Common myeloid progenitor, CD34-positive (primary cell): Measurements from ENCODE around the gene ACSL1.

ENCODE experiments used
- CTCF ChIA-PET: fragments of 350-600 bp; sonication (Branson Sonifier 250); formaldehyde crosslinking; loops from one replicate; lab custom pipeline; 2021; ENCODE audit warnings: antibody characterized with exemption; lab: Charles Lee
- POLR2A ChIA-PET: fragments of 350-600 bp; sonication (Branson Sonifier 250); formaldehyde crosslinking; loops from one replicate; lab custom pipeline; 2021; ENCODE audit warnings: antibody characterized with exemption; lab: Charles Lee
- DNase-seq, 3 donors: peaks; one replicate each; pipeline versions ENCODE4 v3.0.0 to v3.0.0-alpha.2; 2013
- H3K27ac ChIP-seq, 2 experiments: 1 replicate in 1 of 2; 2 replicates in 1 of 2; pipeline ENCODE4 v1.7.0; 2013; ENCODE audit warnings: inconsistent platforms in 2 of 2, low read length in 2 of 2, mild to moderate bottlenecking in 2 of 2, low read depth in 1 of 2, moderate library complexity in 1 of 2; ENCODE audit not compliant: severe bottlenecking in 2 of 2, insufficient read depth in 1 of 2, poor library complexity in 1 of 2
- H3K27me3 ChIP-seq, 5 experiments: replicated peaks in 2 of 5; 1 replicate in 3 of 5; 2 replicates in 2 of 5; pipeline versions ENCODE4 v1.6.1 to v1.7.0; 2013; ENCODE audit warnings: low read length in 4 of 5, mild to moderate bottlenecking in 2 of 5, moderate library complexity in 2 of 5, inconsistent platforms in 1 of 5; ENCODE audit not compliant: insufficient read depth in 5 of 5, control insufficient read depth in 4 of 5
- H3K36me3 ChIP-seq, 4 experiments: 1 replicate in 2 of 4; 2 replicates in 2 of 4; pipeline versions ENCODE4 v1.6.1 to v1.7.0; 2013; ENCODE audit warnings: low read length in 3 of 4, control low read depth in 1 of 4, mild to moderate bottlenecking in 1 of 4; ENCODE audit not compliant: control insufficient read depth in 4 of 4, insufficient read depth in 4 of 4
- H3K4me1 ChIP-seq, 4 experiments: 1 replicate in 3 of 4; 2 replicates in 1 of 4; pipeline versions ENCODE4 v1.6.1 to v1.7.1; 2013; ENCODE audit warnings: low read length in 3 of 4, mild to moderate bottlenecking in 3 of 4, control low read depth in 1 of 4, inconsistent platforms in 1 of 4, moderate library complexity in 1 of 4; ENCODE audit not compliant: control insufficient read depth in 4 of 4, insufficient read depth in 4 of 4; ENCODE audit errors: control extremely low read depth in 1 of 4
- H3K4me3 ChIP-seq, 7 experiments: 1 replicate in 4 of 7; 2 replicates in 3 of 7; pipeline versions ENCODE4 v1.5.1 to v1.7.0; 2013; ENCODE audit warnings: mild to moderate bottlenecking in 7 of 7, low read length in 6 of 7, moderate library complexity in 6 of 7, inconsistent platforms in 2 of 7, low read depth in 2 of 7, control low read depth in 1 of 7; ENCODE audit not compliant: insufficient read depth in 4 of 7, control insufficient read depth in 1 of 7; ENCODE audit errors: extremely low read depth in 1 of 7
- H3K9me3 ChIP-seq, 5 experiments: 1 replicate in 4 of 5; 2 replicates in 1 of 5; pipeline versions ENCODE4 v1.6.1 to v1.7.1; 2013; ENCODE audit warnings: low read length in 4 of 5, mild to moderate bottlenecking in 2 of 5, inconsistent platforms in 1 of 5, low read depth in 1 of 5, moderate library complexity in 1 of 5; ENCODE audit not compliant: control insufficient read depth in 4 of 5, insufficient read depth in 2 of 5; ENCODE audit errors: control extremely low read depth in 1 of 5
- WGBS: methylation state at CpG from one replicate; pipeline ENCODE4 v1.1.5; 2013; ENCODE audit not compliant: insufficient coverage; 5-methylcytosine and 5-hydroxymethylcytosine counted together

Gene ACSL1

GRCh38 chr4:184860018-184860779 lies 34.4 kb upstream of the ACSL1 start:
- H3K9me3 ChIP-seq, result no peaks in the 10 kb centered on the region
- POLR2A ChIA-PET, result no interaction called here
- H3K27ac ChIP-seq, result no peak overlapping the region
- 91% methylated on average over 8 of the region's 15 CpGs for WGBS
- peak in 1 of 3 donors; percentile 23 for DNase-seq
- CTCF ChIA-PET, result interaction anchor here (0.7 to 1.4 kb wide), 6 partner anchors 12 to 120 kb away, joined by 3 to 7 read pairs (median 3); no protein-coding TSS in a partner anchor
- H3K4me3 ChIP-seq, result peak overlapping the region in 1 of 7 experiments; percentile 13
- peaks cover 33 to 44% (median 40%) of the 10 kb centered on the region in 4 experiments for H3K4me1 ChIP-seq
- no peaks in the 10 kb centered on the region for H3K36me3 ChIP-seq
- no peaks in the 10 kb centered on the region for H3K27me3 ChIP-seq

- ChIA-PET CTCF (interaction anchor here (1.1 to 1.2 kb wide), 2 partner anchors 8 to 31 kb away, joined by 3 to 5 read pairs; no protein-coding TSS in a partner anchor), POLR2A (no interaction called here)
- no peak for DNase-seq
- H3K4me3 ChIP-seq, result no peak overlapping the region
- peaks cover 45 to 65% (median 60%) of the 10 kb centered on the region in 4 experiments for H3K4me1 ChIP-seq
- 67% methylated on average over 7 of the region's 11 CpGs for WGBS
- H3K27me3 ChIP-seq, result no peaks in the 10 kb centered on the region
- H3K27ac ChIP-seq, result no peak overlapping the region
- H3K9me3 ChIP-seq, result no peaks in the 10 kb centered on the region
- no peaks in the 10 kb centered on the region for H3K36me3 ChIP-seq
These were observed 31.8 kb upstream of the ACSL1 start for GRCh38 chr4:184857441-184858121.

DNA sequence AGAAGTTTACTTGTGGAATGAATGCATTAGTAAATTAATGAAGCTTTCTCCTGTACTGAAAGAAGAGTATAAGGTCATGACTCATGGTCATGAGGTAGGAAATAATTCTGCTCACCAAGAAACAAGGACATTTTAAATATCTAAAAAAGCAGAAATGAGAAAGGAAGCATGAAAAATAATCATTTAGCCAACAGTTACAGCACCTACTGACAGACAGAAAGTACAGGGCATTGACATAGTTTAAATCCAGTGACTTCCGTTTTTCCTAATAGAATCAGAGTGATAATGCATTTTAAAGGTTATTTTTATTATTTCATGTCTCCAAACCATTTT lies 30.5 kb upstream of the ACSL1 start:
- WGBS, result no CpG with 5 or more reads among the region's 1 CpG
- Histone ChIP-seq H3K36me3 (no peaks in the 10 kb centered on the region), H3K27ac (peak overlapping the region; percentile 42 to 89), H3K4me1 (peaks cover 55 to 75% (median 72%) of the 10 kb centered on the region in 4 experiments), H3K4me3 (no peak overlapping the region), H3K9me3 (no peaks in the 10 kb centered on the region), H3K27me3 (no peaks in the 10 kb centered on the region)
- ChIA-PET CTCF (interaction anchor here (0.7 to 1.1 kb wide), 4 partner anchors 9 to 43 kb away, joined by 3 to 6 read pairs (median 4); no protein-coding TSS in a partner anchor), POLR2A (interaction anchor here (0.8 kb wide), 1 partner anchor 1387 kb away, joined by 4 read pairs; no protein-coding TSS in a partner anchor)
- peak; percentile 84 to 95 (median 92) for DNase-seq

DNA sequence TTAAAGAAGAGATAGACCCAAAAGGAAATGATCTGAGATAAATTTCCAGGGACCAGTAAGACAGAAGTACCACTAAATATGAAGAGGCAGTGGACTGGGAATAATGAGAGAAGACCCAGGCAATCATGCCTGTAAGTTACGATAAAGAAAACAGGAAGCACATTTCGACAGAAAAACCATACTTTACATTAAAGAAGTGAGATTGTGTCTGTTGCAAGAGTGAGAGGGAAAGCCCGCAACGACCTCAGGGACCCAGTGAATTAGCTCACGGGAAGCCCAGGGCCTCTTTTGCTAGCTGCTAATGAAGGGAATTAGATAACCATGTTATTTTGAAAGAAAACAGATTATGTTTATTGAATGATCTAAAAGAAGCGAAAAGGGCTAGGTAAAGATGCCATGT lies 28.9 kb upstream of the ACSL1 start:
- 0% methylated on average over 4 of the region's 6 CpGs for WGBS

GRCh38 chr4:184853436-184853835 lies 27.7 kb upstream of the ACSL1 start:
- Histone ChIP-seq H3K9me3 (no peaks in the 10 kb centered on the region), H3K4me1 (peaks cover 56 to 85% (median 70%) of the 10 kb centered on the region in 4 experiments), H3K27me3 (no peaks in the 10 kb centered on the region), H3K36me3 (no peaks in the 10 kb centered on the region), H3K27ac (no peak overlapping the region), H3K4me3 (no peak overlapping the region)
- ChIA-PET CTCF (interaction anchor here (1.1 kb wide), 1 partner anchor 37 kb away, joined by 3 read pairs; no protein-coding TSS in a partner anchor), POLR2A (interaction anchor here (1.1 kb wide), 1 partner anchor 59 kb away, joined by 3 read pairs; no protein-coding TSS in a partner anchor)
- WGBS, result 86% methylated on average over 9 of the region's 9 CpGs
- peak in 1 of 3 donors; percentile 34 for DNase-seq

More for the DNA sequence above, 28.9 kb upstream of the ACSL1 start:
- CTCF ChIA-PET, result interaction anchor here (0.8 to 1.2 kb wide), 3 partner anchors 11 to 34 kb away, joined by 3 read pairs; no protein-coding TSS in a partner anchor
- Histone ChIP-seq H3K4me1 (peaks cover 50 to 75% (median 67%) of the 10 kb centered on the region in 4 experiments), H3K27me3 (no peaks in the 10 kb centered on the region), H3K27ac (peak overlapping the region; percentile 74 to 89), H3K36me3 (no peaks in the 10 kb centered on the region), H3K9me3 (no peaks in the 10 kb centered on the region), H3K4me3 (peak overlapping the region in 4 of 7 experiments; percentile 34 to 58 (median 52))
- DNase-seq, result peak; percentile 89 to 97 (median 95)
- POLR2A ChIA-PET, result interaction anchor here (0.5 to 1.6 kb wide), 4 partner anchors 8 to 60 kb away, joined by 3 to 8 read pairs (median 4); no protein-coding TSS in a partner anchor

DNA sequence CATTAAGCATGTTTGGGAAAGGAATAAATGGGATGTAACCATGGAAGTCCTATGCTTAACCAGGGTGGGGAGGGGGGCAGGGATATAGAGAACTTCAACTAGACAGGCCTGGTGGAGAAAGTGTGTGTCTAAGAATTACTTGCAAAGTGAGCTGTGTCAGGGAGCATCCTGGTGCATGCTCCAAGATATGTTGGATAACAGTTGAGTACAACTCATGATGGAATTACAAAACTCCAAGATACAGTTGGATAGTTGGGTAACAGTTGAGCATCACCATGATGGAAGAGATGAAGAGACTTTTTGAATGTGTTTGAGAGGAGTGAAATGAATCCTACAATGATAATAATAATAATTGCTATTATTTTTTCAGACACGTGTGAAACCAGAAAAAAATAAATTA lies 26.1 kb upstream of the ACSL1 start:
- no CpG with 5 or more reads among the region's 1 CpG for WGBS
- no peak for DNase-seq
- POLR2A ChIA-PET, result no interaction called here
- Histone ChIP-seq H3K9me3 (no peaks in the 10 kb centered on the region), H3K4me1 (peaks cover 54 to 84% (median 63%) of the 10 kb centered on the region in 4 experiments), H3K4me3 (peak overlapping the region in 1 of 7 experiments; percentile 1), H3K36me3 (no peaks in the 10 kb centered on the region), H3K27ac (no peak overlapping the region), H3K27me3 (no peaks in the 10 kb centered on the region)
- CTCF ChIA-PET, result interaction anchor here (0.8 kb wide), 1 partner anchor 48 kb away, joined by 3 read pairs; no protein-coding TSS in a partner anchor
